Measurements from ENCODE around the gene HLF.

DNA sequence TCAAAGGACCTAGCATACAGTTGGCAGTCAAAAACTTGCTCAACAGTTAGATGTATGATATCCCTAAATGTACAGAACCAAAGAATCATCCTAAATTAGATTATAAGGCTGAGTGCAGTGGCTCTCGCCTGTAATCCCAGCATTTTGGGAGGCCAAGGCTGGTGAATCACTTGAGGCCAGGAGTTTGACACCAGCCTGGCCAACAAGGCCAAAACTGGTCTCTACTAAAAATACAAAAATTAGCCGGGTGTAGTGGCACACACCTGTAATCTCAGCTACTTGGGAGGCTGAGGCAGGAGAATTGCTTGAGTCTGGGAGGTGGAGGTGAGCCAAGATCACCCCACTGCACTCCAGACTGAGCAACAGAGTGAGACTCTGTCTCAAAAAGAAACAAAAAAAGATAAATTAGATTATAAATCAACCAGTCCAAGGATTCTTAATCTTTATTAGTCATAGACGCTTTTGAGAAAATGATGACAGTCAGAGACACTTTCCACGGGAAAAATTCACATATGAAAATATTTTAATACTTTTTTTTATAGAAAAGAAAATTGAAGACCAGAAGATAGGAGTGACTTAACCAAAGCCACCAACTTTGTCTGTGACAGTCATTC is 79.2 kb downstream of the HLF start:
- no peak for TF ChIP-seq EZH2 (IDR thresholded peaks at IDR 0.05; ENCODE audit: low read depth)
- TF ChIP-seq, protein P1, sequence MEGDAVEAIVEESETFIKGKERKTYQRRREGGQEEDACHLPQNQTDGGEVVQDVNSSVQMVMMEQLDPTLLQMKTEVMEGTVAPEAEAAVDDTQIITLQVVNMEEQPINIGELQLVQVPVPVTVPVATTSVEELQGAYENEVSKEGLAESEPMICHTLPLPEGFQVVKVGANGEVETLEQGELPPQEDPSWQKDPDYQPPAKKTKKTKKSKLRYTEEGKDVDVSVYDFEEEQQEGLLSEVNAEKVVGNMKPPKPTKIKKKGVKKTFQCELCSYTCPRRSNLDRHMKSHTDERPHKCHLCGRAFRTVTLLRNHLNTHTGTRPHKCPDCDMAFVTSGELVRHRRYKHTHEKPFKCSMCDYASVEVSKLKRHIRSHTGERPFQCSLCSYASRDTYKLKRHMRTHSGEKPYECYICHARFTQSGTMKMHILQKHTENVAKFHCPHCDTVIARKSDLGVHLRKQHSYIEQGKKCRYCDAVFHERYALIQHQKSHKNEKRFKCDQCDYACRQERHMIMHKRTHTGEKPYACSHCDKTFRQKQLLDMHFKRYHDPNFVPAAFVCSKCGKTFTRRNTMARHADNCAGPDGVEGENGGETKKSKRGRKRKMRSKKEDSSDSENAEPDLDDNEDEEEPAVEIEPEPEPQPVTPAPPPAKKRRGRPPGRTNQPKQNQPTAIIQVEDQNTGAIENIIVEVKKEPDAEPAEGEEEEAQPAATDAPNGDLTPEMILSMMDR (conservative IDR thresholded peaks at IDR 0.05): no peak

Measured in PC-9 (cell line).